CD4-positive, alpha-beta T cell treated with Interleukin-2 at 100 ng/mL for 4 hours (primary cell): Measurements from ENCODE around the gene DSG2.
"Not testable (repeated sequence)": the region's sequence is repeated elsewhere in the genome, so short reads cannot be mapped to it uniquely, and the experiment has no call there.

Experiments used
- DNase-seq: peaks from one replicate; pipeline ENCODE4 v3.0.0-alpha.2; 2020; ENCODE audit warnings: low spot score

Gene DSG2

GRCh38 chr18:31497836-31498573 is at the start of gene DSG2:
DSG2 (plus strand) TSS chr18:31498177; CDS start chr18:31498252, 75 bp downstream.
- no peak for DNase-seq

GRCh38 chr18:31450409-31450808 is 47.6 kb upstream of the DSG2 start:
- DNase-seq: no peak

- DNase-seq: no peak
These were observed 46.4 kb upstream of the DSG2 start for GRCh38 chr18:31451625-31452024.

- DNase-seq: no peak
These were observed 43.8 kb upstream of the DSG2 start for GRCh38 chr18:31454066-31454708.

- no peak for DNase-seq
These were observed 28.3 kb upstream of the DSG2 start for GRCh38 chr18:31469629-31470028.

GRCh38 chr18:31478688-31479087 is 19.3 kb upstream of the DSG2 start:
- DNase-seq: no peak

GRCh38 chr18:31482051-31482450 is 15.9 kb upstream of the DSG2 start:
- DNase-seq: no peak

GRCh38 chr18:31483396-31483795 is 14.6 kb upstream of the DSG2 start:
- DNase-seq: no peak

- no peak for DNase-seq
These were observed 13.5 kb upstream of the DSG2 start for GRCh38 chr18:31484461-31484860.

GRCh38 chr18:31486165-31486564 is 11.8 kb upstream of the DSG2 start:
- no peak for DNase-seq

GRCh38 chr18:31487246-31488015 is 10.5 kb upstream of the DSG2 start:
- no peak for DNase-seq

GRCh38 chr18:31489311-31489710 is 8.7 kb upstream of the DSG2 start:
- DNase-seq: no peak

GRCh38 chr18:31490387-31490786 is 7.6 kb upstream of the DSG2 start:
- no peak for DNase-seq

- DNase-seq: no peak
These were observed 7.1 kb upstream of the DSG2 start for GRCh38 chr18:31490833-31491232.

- DNase-seq: no peak
These were observed 6.4 kb upstream of the DSG2 start for GRCh38 chr18:31491586-31491985.

- no peak for DNase-seq
These were observed 5.3 kb upstream of the DSG2 start for GRCh38 chr18:31492671-31493070.

- no peak for DNase-seq
These were observed 4.8 kb upstream of the DSG2 start for GRCh38 chr18:31493171-31493570.

GRCh38 chr18:31493941-31494340 is 4.0 kb upstream of the DSG2 start:
- no peak for DNase-seq

- not testable (repeated sequence) for DNase-seq
These were observed 3.2 kb upstream of the DSG2 start for GRCh38 chr18:31494705-31495244.

GRCh38 chr18:31497404-31497835 is 557 bp upstream of the DSG2 start:
- DNase-seq: no peak

GRCh38 chr18:31498574-31499524 is 872 bp downstream of the DSG2 start:
- no peak for DNase-seq
